HG02852 (cell line): ENCODE results near the gene HSBP1L1.
"Not testable (repeated sequence)": the region's sequence is repeated elsewhere in the genome, so short reads cannot be mapped to it uniquely, and the experiment has no call there.

Experiments used
- ATAC-seq: cut with Tn5 transposase; IDR thresholded peaks from one replicate; pipeline ENCODE4 v1.9.1; 2021; ENCODE audit warnings: mild to moderate bottlenecking, moderate library complexity; ENCODE audit not compliant: unreplicated experiment

Gene HSBP1L1

DNA sequence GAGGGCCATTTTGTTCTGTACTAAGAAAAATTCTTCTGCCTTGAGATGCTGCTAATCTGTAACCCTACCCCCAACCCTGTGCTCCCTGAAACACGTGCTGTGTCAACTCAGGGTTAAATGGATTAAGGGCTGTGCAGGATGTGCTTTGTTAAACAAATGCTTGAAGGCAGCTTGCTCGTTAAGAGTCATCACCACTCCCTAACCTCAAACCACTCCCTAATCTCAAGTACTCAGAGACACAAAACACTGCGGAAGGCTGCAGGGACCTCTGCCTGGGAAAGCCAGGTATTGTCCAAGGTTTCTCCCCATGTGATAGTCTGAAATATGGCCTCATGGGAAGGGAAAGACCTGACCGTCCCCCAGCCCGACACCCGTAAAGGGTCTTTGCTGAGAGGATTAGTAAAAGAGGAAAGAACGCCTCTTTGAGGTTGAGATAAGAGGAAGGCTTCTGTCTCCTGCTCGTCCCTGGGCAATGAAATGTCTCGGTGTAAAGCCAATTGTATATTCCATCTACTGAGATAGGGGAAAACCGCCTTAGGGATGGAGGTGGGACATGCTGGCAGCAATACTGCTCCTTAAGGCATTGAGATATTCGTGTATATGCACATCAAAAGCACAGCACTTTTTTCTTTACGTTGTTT is 4.2 kb upstream of the HSBP1L1 start:
- ATAC-seq = not testable (repeated sequence)

DNA sequence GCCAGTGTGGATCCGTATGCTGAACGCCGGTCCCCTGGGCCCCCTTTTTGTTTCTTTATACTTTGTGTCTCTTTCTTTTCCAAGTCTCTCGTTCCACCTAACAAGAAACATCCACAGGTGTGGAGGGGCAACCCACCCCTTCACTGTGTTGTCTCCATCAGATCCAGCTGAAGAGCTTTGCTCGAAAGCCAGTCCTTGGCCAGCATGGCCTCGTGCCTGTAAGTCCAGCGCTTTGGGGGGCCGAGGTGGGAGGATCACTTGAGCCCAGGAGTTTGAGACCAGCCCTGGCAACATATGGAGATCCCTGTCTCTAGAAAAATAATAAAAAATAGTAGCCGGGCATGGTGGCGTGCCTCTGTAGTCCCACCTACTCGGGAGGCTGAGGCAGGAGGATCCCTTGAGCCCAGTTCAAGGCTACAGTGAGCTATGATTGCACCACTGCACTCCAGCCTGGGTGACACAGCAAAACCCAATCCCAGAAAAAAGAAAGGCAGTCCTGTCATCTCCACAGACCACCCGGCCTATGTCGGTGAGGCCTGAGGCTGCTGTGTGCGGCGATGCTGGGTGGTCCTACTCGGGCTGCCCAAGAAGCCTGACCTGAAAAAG is 3.4 kb upstream of the HSBP1L1 start:
- no peak for ATAC-seq

DNA sequence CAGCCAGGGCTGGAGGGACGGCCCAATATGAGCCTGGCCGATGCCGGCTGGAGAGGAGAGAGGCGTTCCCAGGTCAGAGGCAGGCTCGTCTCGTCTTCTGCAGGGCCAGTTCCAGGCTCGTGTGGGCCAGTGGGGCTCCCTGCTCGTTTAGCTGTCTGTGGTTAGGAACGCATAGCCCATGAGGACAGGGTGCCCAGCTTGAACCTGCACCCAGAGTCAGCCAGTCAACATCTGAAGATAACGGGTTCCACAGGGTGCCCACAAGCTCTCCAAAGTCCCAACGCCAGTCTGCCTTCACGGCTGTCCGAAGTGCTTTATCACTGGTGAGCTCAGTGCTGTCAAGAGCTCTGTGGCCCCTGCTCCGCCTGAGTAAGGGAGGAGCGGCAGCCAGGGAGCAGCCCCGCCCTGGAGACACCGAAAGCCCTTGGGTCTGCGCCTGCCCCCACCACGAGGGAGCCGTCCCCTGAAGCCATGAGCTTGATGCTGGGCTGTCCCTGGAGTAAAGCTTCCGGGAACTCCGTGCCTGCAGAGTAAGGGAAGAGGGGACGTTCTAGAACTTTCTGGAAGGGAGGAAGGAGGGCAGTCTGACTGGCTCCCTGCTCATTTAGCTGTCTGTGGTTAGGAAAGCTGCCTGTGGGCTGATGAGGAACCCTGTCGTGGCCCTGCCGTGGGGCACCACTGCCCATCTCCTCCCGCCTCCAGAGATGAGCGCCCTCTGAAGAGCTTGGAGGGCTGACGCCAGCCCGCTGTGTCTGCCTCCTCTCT is 2.7 kb upstream of the HSBP1L1 start:
- ATAC-seq = no peak

- no peak for ATAC-seq
Measured at GRCh38 chr18:79962311-79962710, 2.1 kb upstream of the HSBP1L1 start.

- peak; percentile 61 for ATAC-seq
Measured at GRCh38 chr18:79962835-79963657, 1.4 kb upstream of the HSBP1L1 start.

- no peak for ATAC-seq
Measured at GRCh38 chr18:79963658-79964329, 649 bp upstream of the HSBP1L1 start.

GRCh38 chr18:79965119-79965902 is 868 bp downstream of the HSBP1L1 start:
- ATAC-seq = no peak

GRCh38 chr18:79970419-79971133 is 6.1 kb downstream of the HSBP1L1 start:
- no peak for ATAC-seq

DNA sequence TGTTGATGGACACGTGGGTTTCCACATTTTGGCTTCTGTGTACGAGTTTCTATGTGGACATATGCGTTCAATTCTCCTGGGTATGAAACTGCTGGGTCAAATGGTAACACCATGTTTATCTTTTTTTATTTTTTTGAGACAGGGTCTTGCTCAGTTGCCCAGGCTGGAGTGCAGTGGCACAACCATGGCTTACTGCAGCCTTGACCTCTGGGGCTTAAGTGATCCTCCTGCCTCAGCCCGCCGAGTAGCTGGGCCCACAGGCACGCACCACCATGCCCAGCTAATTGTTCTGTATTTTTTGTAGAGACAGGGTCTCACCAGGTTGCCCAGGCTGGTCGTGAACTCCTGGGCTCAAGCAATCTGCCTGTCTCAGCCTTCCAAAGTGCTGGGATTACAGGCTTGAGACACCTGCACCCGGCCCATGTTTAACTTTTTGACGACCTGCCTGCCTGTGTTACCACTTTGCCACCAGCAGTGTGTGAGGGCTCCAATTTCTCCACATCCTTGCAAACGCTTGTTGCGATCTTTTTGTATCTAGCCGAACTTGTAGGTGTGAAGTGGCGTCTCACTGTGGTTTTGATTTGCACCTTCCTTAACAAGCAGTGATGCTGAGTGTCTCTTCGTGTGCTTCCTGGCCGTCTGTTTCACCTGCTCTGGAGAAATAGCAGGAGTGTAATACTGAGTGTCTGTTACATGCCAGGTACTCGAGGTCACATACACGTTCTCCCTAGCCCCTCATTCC is 6.9 kb downstream of the HSBP1L1 start:
- ATAC-seq = no peak

- no peak for ATAC-seq
Measured at GRCh38 chr18:79971986-79972385, 7.5 kb downstream of the HSBP1L1 start.

- no peak for ATAC-seq
Measured at GRCh38 chr18:79972720-79973119, 8.3 kb downstream of the HSBP1L1 start.

GRCh38 chr18:79973517-79973916 is 9.1 kb downstream of the HSBP1L1 start:
- no peak for ATAC-seq

- no peak for ATAC-seq
Measured at GRCh38 chr18:79974025-79974654, 9.7 kb downstream of the HSBP1L1 start.

DNA sequence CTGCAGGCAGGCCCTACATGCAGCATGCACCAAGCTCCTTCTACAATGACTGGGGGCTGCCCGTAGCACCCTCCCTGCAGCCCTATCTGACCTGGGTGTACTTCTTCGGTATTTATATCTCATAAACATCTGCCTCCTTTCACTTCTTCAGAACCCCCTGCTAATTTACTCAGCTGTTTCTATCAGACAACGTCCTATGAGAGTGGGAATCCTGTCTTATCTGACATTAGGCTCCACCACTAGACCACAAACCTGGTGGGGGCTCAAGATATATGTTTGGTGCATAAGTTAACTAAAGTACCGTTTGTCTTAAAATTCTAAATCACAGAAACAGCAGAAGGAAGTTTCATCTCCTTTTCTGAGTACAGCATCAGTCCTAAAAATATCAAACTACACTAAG is 10.6 kb downstream of the HSBP1L1 start:
- no peak for ATAC-seq

DNA sequence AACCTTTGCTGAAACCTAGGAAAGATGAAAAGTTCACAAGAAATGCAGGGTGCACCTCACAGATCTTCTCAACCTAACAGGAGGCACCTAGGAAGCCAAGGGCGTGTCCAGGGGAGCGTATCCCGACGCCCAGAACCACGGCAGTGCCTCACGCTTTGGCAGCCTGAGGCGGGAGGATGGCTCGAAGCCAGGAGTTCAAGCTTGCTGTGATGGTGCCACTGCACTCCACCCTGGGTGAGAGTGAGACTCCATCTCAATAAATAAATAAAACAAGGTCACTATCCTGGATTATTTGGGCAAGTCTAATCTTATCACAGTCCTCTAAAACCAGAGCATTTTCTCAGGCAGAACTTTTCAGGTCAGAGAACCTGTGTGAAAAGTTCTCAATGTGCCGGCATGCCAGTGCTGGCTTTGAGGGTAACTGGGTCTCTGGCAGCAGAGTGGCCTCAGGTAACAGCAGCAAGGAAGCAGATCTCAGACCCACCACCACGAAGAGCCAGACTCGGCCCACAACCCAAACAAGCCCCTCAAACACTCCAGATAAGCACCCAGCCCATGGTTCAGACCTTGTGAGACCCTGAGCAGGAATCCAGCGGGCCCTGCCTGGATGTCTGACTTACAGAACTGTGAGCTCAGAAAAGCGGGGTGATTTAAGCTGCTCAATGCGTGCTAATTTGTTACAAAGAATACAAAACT is 11.7 kb downstream of the HSBP1L1 start:
- no peak for ATAC-seq

DNA sequence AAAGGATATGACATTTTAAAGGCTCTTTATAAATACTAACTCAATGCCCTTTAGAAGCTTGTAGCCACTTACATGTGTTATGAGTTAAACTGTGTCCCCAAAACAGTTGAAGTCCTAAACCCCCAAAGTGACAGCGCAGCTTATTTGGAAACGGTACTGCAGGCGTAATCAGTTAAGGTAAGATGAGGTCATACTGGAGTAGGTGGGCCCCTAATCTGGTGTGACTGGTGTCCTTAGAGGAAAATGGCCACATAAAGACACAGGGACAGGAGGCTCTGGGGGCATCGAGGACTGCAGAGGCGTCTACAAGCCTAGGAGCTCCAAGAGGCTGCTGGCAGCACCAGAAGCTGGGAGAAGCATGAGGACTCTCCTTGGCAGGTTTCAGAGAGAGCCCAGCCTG is 15.4 kb downstream of the HSBP1L1 start:
- no peak for ATAC-seq

GRCh38 chr18:79980585-79980984 is 16.1 kb downstream of the HSBP1L1 start:
- ATAC-seq = no peak

DNA sequence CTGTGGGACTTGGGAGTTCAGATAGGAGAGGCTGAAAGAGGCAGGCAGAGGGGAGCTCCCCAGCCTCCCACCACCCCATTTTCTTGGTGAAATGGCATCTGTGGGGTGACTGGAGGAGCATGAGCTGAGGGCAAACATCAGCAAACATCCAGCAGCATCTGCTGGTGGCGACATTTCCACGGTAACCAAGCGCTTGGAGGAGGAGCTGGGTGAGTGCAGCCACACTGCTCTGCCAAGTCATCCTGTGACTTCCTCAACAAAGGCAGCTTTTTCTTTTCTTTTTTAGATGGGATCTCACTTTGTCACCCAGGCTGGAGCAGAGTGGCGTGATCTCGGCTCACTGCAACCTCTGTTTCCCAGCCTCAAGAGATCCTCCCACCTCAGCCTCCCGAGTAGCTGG is 18.3 kb downstream of the HSBP1L1 start:
- no peak for ATAC-seq
